ENCODE results near the gene RFPL3. TPM values are rescaled to one million over a fixed set of nuclear protein-coding genes. Genes with fewer than 3 reads are reported as not detected.
A peak's percentile ranks its signal among the peaks of the same experiment; 100 is the strongest.
"Not testable (repeated sequence)": the region's sequence is repeated elsewhere in the genome, so short reads cannot be mapped to it uniquely, and the experiment has no call there.

Gene RFPL3
- total RNA-seq, 1 donor, result not detected

- DNase-seq (ENCODE audit: low read depth), result no peak
- H3K4me3 ChIP-seq (ENCODE audit: low read depth, low read length), result no peak overlapping the region
- no peak for TF ChIP-seq CTCF (IDR thresholded peaks at IDR 0.05; ENCODE audit: insufficient read depth, low read length)
Measured at GRCh38 chr22:32352681-32353080, 5.0 kb upstream of the RFPL3 start.

- TF ChIP-seq CTCF (IDR thresholded peaks at IDR 0.05; ENCODE audit: insufficient read depth, low read length), result no peak
- no peak for DNase-seq (ENCODE audit: low read depth)
- no peak overlapping the region for H3K4me3 ChIP-seq (ENCODE audit: low read depth, low read length)
Measured at GRCh38 chr22:32353292-32353691, 4.4 kb upstream of the RFPL3 start.

- no peak overlapping the region for H3K4me3 ChIP-seq (ENCODE audit: low read depth, low read length)
- no peak for DNase-seq (ENCODE audit: low read depth)
- no peak for TF ChIP-seq CTCF (IDR thresholded peaks at IDR 0.05; ENCODE audit: insufficient read depth, low read length)
Measured at GRCh38 chr22:32353840-32354239, 3.8 kb upstream of the RFPL3 start.

- DNase-seq (ENCODE audit: low read depth), result peak; percentile 37
- no peak for TF ChIP-seq CTCF (IDR thresholded peaks at IDR 0.05; ENCODE audit: insufficient read depth, low read length)
- H3K4me3 ChIP-seq (ENCODE audit: low read depth, low read length), result no peak overlapping the region
Measured at GRCh38 chr22:32354360-32355351, 3.0 kb upstream of the RFPL3 start.

- no peak for TF ChIP-seq CTCF (IDR thresholded peaks at IDR 0.05; ENCODE audit: insufficient read depth, low read length)
- DNase-seq (ENCODE audit: low read depth), result no peak
- H3K4me3 ChIP-seq (ENCODE audit: low read depth, low read length), result no peak overlapping the region
Measured at GRCh38 chr22:32355760-32356159, 1.9 kb upstream of the RFPL3 start.

DNA sequence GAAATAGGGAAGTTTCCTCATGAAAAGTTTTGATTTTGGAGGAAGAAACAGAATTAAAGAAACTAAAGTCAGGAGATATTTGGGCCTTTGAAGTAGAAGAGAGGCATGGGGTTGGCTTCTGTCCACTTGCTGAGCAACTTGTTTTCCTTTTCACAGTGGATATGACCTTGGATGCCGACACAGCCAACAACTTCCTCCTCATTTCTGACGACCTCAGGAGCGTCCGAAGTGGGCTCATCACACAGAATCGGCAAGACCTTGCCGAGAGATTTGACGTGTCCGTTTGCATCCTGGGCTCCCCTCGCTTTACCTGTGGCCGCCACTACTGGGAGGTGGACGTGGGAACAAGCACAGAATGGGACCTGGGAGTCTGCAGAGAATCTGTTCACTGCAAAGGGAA is 2.4 kb downstream of the RFPL3 start:
- H3K4me3 ChIP-seq (ENCODE audit: low read depth, low read length); DNase-seq (ENCODE audit: low read depth): not testable (repeated sequence)

DNA sequence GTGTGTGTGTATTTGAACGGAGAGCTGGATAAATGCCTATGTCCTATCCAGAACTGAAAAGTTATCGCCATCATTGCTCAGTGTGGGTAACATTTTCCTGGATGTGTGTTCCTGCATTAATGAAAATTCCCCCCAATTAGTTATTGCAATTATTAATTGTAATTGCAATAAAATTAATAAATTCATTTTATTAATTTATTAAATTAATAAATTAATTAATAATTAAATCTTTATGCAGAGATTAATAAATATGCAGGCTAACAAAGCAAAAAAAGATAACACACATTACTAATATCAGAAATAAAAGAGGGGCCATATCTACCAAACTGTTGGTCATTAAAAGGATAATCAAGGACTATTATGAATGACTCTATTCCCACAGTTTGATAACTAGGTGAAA is 3.6 kb downstream of the RFPL3 start:
- H3K4me3 ChIP-seq (ENCODE audit: low read depth, low read length), result no peak overlapping the region
- no peak for DNase-seq (ENCODE audit: low read depth)
- TF ChIP-seq CTCF (IDR thresholded peaks at IDR 0.05; ENCODE audit: insufficient read depth, low read length), result no peak

Data from fibroblast of the aortic adventitia (primary cell).